K562 (cell line): ENCODE results near the gene JMJD1C. TPM values are rescaled to one million over a fixed set of nuclear protein-coding genes. Genes with fewer than 3 reads are reported as not detected.

Experiments used
- ARID3A ChIP-seq: IDR thresholded peaks from 2 replicates; pipeline ENCODE4 v1.6.1; 2012; ENCODE audit warnings: low read depth, low read length, improper control_type of control experiment, borderline replicate concordance
- GABPB2 ChIP-seq: fragments of 250-450 bp; sonication (Bioruptor Pico); conservative IDR thresholded peaks from 2 replicates; pipeline ENCODE4 v1.5.1; 2021; ENCODE audit warnings: mild to moderate bottlenecking
- IFI16 ChIP-seq: fragments of 250-450 bp; sonication (Bioruptor Pico); IDR thresholded peaks from 2 replicates; pipeline ENCODE4 v2.1.2; 2022; ENCODE audit warnings: mild to moderate bottlenecking, inconsistent platforms
- JUN ChIP-seq, 2 experiments: sonication (generic) in 1 of 2; formaldehyde crosslinking in 1 of 2; IDR thresholded peaks; 2 replicates each; pipeline versions ENCODE4 v1.6.1 to v1.8.0; 2012 to 2022; ENCODE audit warnings: borderline replicate concordance in 2 of 2, mild to moderate bottlenecking in 2 of 2, improper control_type of control experiment in 1 of 2, low read depth in 1 of 2, low read length in 1 of 2, missing genetic modification reagents in 1 of 2
- KAT8 ChIP-seq: fragments of 450-650 bp; IDR thresholded peaks from 2 replicates; pipeline ENCODE4 v1.6.1; 2016; ENCODE audit warnings: low read depth, mild to moderate bottlenecking
- KDM1A ChIP-seq, 2 experiments: fragments of 450-650 bp; IDR thresholded peaks; 2 replicates each; pipeline ENCODE4 v1.6.1; 2016; ENCODE audit warnings: mild to moderate bottlenecking in 2 of 2
- PHTF2 ChIP-seq: fragments of 250-450 bp; sonication (Bioruptor Pico); IDR thresholded peaks from 2 replicates; pipeline ENCODE4 v1.5.0; 2021; ENCODE audit warnings: mild to moderate bottlenecking
- PKNOX1 ChIP-seq: fragments of 450-650 bp; IDR thresholded peaks from 2 replicates; pipeline ENCODE4 v1.6.1; 2016
- PML ChIP-seq: IDR thresholded peaks from 2 replicates; pipeline ENCODE4 v1.6.1; 2012; ENCODE audit warnings: low read length, inconsistent platforms
- RUNX1 ChIP-seq: sonication (generic); IDR thresholded peaks from 2 replicates; pipeline ENCODE4 v1.6.1; 2016; ENCODE audit warnings: antibody characterized with exemption, low read depth
- SMAD3 ChIP-seq: fragments of 450-650 bp; formaldehyde crosslinking; conservative IDR thresholded peaks from 2 replicates; pipeline ENCODE4 v1.4.0; 2020; ENCODE audit warnings: mild to moderate bottlenecking
- SOX6 ChIP-seq: fragments of 450-650 bp; IDR thresholded peaks from 2 replicates; pipeline ENCODE4 v1.6.1; 2014; ENCODE audit warnings: mild to moderate bottlenecking
- SRSF1 ChIP-seq: fragments of 200-400 bp; formaldehyde crosslinking; IDR thresholded peaks from 2 replicates; pipeline ENCODE4 v1.6.1; 2017; ENCODE audit warnings: mild to moderate bottlenecking, low read depth, low read length, moderate library complexity
- STAT5A ChIP-seq: IDR thresholded peaks from 2 replicates; pipeline ENCODE4 v1.6.1; 2012; ENCODE audit warnings: low read length, inconsistent platforms, borderline replicate concordance
- TBL1XR1 ChIP-seq, 2 experiments: IDR thresholded peaks; 2 replicates each; pipeline ENCODE4 v1.6.1; 2012; ENCODE audit warnings: improper control_type of control experiment in 2 of 2, low read length in 2 of 2, mild to moderate bottlenecking in 1 of 2
- XRCC3 ChIP-seq: fragments of 450-650 bp; IDR thresholded peaks from 2 replicates; pipeline ENCODE4 v1.6.1; 2017; ENCODE audit warnings: mild to moderate bottlenecking, moderate library complexity
- ZC3H4 ChIP-seq: sonication (generic); formaldehyde crosslinking; IDR thresholded peaks from 2 replicates; pipeline ENCODE4 v1.9.0; 2021; ENCODE audit warnings: missing genetic modification reagents, borderline replicate concordance
- ZFP1 ChIP-seq: fragments of 450-650 bp; formaldehyde crosslinking; IDR thresholded peaks from 2 replicates; pipeline ENCODE4 v1.4.0; 2020; ENCODE audit warnings: mild to moderate bottlenecking, mixed read lengths
- ZHX1 ChIP-seq: fragments of 150-350 bp; conservative IDR thresholded peaks from 2 replicates; pipeline ENCODE4 v1.6.1; 2014; ENCODE audit warnings: low read length
- ZNF197 ChIP-seq: fragments of 200-800 bp; sonication (Bioruptor generic); IDR thresholded peaks from 2 replicates; pipeline ENCODE4 v1.6.1; 2016; ENCODE audit warnings: low read depth, missing genetic modification characterization, missing compliant biosample characterization
- ZNF431 ChIP-seq: sonication (generic); formaldehyde crosslinking; IDR thresholded peaks from 2 replicates; pipeline ENCODE4 v1.8.0; 2022; ENCODE audit warnings: mild to moderate bottlenecking, missing genetic modification reagents
- ZNF511 ChIP-seq: sonication (generic); formaldehyde crosslinking; IDR thresholded peaks from 2 replicates; pipeline ENCODE4 v1.8.0; 2022; ENCODE audit warnings: mild to moderate bottlenecking, missing genetic modification reagents
- ZNF764 ChIP-seq: fragments of 250-450 bp; sonication (Bioruptor Pico); IDR thresholded peaks from 2 replicates; pipeline ENCODE4 v1.4.0; 2020; ENCODE audit warnings: low read depth, mild to moderate bottlenecking, moderate library complexity
- polyA plus RNA-seq, 8 experiments: library from polyadenylated mRNA; depleted of rRNA in 4 of 8; stranded (reverse) in 5 of 8; unstranded in 3 of 8; fragments of >200 nt; fragmentation: Nextera tagmentation in 2 of 8; fragmentation: Illumina TruSeq in 1 of 8; extraction: Ambion mirVana in 2 of 8; extraction: Trizol in 1 of 8; gene quantifications; 2 replicates each; pipeline versions ENCODE4 v1.2.1 to v1.2.3, GENCODE V29; 2011 to 2014; ENCODE audit warnings: inconsistent platforms in 1 of 8, missing spikeins in 1 of 8
- total RNA-seq, 7 experiments: library from RNA; depleted of rRNA in 6 of 7; stranded (reverse); fragments of >200 nt in 6 of 7; fragmentation: Illumina TruSeq in 2 of 7; extraction: Trizol in 2 of 7; gene quantifications; 2 replicates each; pipeline versions ENCODE4 v1.2.1 to v1.2.3, GENCODE V29; 2011 to 2021; ENCODE audit warnings: low replicate concordance in 1 of 7

The JMJD1C gene
- total and polyA plus RNA-seq, 9 of the 15 experiments (the other 6 are each of a cell fraction or from before 2014, with no cell fraction given): 25.3 to 68.0 (median 47.2) TPM

- TF ChIP-seq PKNOX1 (peak; percentile 71; the same call in 1 of the 2 replicates), STAT5A (peak; percentile 37; the same call in 1 of the 2 replicates), PHTF2 (CRISPR knock-in tag) (no peak), PML (no peak; the same call in 1 of the 2 replicates), ZNF197 (CRISPR knock-in tag) (no peak), SMAD3 (CRISPR knock-in tag) (no peak), ZNF431 (no peak), ZHX1 (no peak), ZC3H4 (CRISPR knock-in tag) (no peak), RUNX1 (no peak), KAT8 (no peak), ZFP1 (CRISPR knock-in tag) (no peak), KDM1A (IDR thresholded peaks at IDR 0.05) (peak; percentile 82 to 84), SRSF1 (no peak), ZNF764 (no peak), SOX6 (peak; percentile 85), ZNF511 (no peak), TBL1XR1 (IDR thresholded peaks at IDR 0.05; ENCODE audit: low read length in 2 of 2) (0 out of 4 replicates have a peak, but pooled peaks of 1 of the 2 experiments have one; percentile 29), GABPB2 (CRISPR knock-in tag) (no peak), XRCC3 (no peak), ARID3A (no peak), IFI16 (no peak), JUN (IDR thresholded peaks at IDR 0.05; ENCODE audit: borderline replicate concordance, low read depth, low read length) (no peak), JUN (CRISPR knock-in tag; IDR thresholded peaks at IDR 0.05; ENCODE audit: borderline replicate concordance) (no peak)
Observed at GRCh38 chr10:63438506-63439498, 27.0 kb downstream of the JMJD1C start (continued).
